Activated naive CD4-positive, alpha-beta T cell treated with anti-CD3 and anti-CD28 coated beads, Interleukin-2, amount 50 U/mL, for 16 hours (primary cell): ENCODE results near the gene MAML3.

Experiments used
- DNase-seq: peaks from one replicate; pipeline ENCODE4 v3.0.0-alpha.2; 2020

MAML3 gene

GRCh38 chr4:140154572-140154891 is 548 bp upstream of the MAML3 start:
- DNase-seq, result no peak

GRCh38 chr4:140153419-140153717 is 616 bp downstream of the MAML3 start:
- no peak for DNase-seq

- peak; percentile 57 for DNase-seq
Measured at GRCh38 chr4:140152751-140153418, 1.1 kb downstream of the MAML3 start.

GRCh38 chr4:140152013-140152703 is 1.8 kb downstream of the MAML3 start:
- peak; percentile 82 for DNase-seq

GRCh38 chr4:140151699-140152012 is 2.3 kb downstream of the MAML3 start:
- DNase-seq, result peak; percentile 63

- peak; percentile 66 for DNase-seq
Measured at GRCh38 chr4:140150886-140151698, 2.9 kb downstream of the MAML3 start.

GRCh38 chr4:140150636-140150885 is 3.4 kb downstream of the MAML3 start:
- DNase-seq, result no peak

GRCh38 chr4:140149846-140150635 is 3.9 kb downstream of the MAML3 start:
- peak; percentile 58 for DNase-seq

GRCh38 chr4:140144050-140144449 is 9.9 kb downstream of the MAML3 start:
- DNase-seq, result no peak

- no peak for DNase-seq
Measured at GRCh38 chr4:140141210-140141835, 12.7 kb downstream of the MAML3 start.

GRCh38 chr4:140140566-140140965 is 13.4 kb downstream of the MAML3 start:
- DNase-seq, result no peak

GRCh38 chr4:140138428-140138827 is 15.6 kb downstream of the MAML3 start:
- DNase-seq, result no peak

- DNase-seq, result no peak
Measured at GRCh38 chr4:140137671-140138070, 16.3 kb downstream of the MAML3 start.

- DNase-seq, result no peak
Measured at GRCh38 chr4:140136509-140136908, 17.5 kb downstream of the MAML3 start.

- no peak for DNase-seq
Measured at GRCh38 chr4:140135529-140136088, 18.4 kb downstream of the MAML3 start.

GRCh38 chr4:140134746-140135425 is 19.1 kb downstream of the MAML3 start:
- DNase-seq, result no peak

- no peak for DNase-seq
Measured at GRCh38 chr4:140133576-140133975, 20.4 kb downstream of the MAML3 start.

GRCh38 chr4:140131675-140132229 is 22.2 kb downstream of the MAML3 start:
- no peak for DNase-seq

- no peak for DNase-seq
Measured at GRCh38 chr4:140130677-140131076, 23.3 kb downstream of the MAML3 start.

- no peak for DNase-seq
Measured at GRCh38 chr4:140127422-140127821, 26.6 kb downstream of the MAML3 start.

- no peak for DNase-seq
Measured at GRCh38 chr4:140126261-140126660, 27.7 kb downstream of the MAML3 start.

GRCh38 chr4:140125374-140125773 is 28.6 kb downstream of the MAML3 start:
- no peak for DNase-seq
